Testis (tissue), 2 donors: ENCODE results near the gene MAP3K3.

Source experiments
- POLR2A ChIP-seq: fragments of 450-650 bp; IDR thresholded peaks from one replicate; pipeline ENCODE4 v1.6.1; 2017; ENCODE audit warnings: antibody characterized with exemption, mild to moderate bottlenecking, moderate library complexity
- TF ChIP-seq, protein P1 (sequence below), 3 experiments: fragments of 450-650 bp in 2 of 3; fragments of 200-600 bp in 1 of 3; sonication (generic) in 1 of 3; IDR thresholded peaks; one replicate each; pipeline ENCODE4 v1.5.1; 2016 to 2019; ENCODE audit warnings: antibody characterized with exemption in 3 of 3, mild to moderate bottlenecking in 2 of 3, moderate library complexity in 1 of 3

DNA sequence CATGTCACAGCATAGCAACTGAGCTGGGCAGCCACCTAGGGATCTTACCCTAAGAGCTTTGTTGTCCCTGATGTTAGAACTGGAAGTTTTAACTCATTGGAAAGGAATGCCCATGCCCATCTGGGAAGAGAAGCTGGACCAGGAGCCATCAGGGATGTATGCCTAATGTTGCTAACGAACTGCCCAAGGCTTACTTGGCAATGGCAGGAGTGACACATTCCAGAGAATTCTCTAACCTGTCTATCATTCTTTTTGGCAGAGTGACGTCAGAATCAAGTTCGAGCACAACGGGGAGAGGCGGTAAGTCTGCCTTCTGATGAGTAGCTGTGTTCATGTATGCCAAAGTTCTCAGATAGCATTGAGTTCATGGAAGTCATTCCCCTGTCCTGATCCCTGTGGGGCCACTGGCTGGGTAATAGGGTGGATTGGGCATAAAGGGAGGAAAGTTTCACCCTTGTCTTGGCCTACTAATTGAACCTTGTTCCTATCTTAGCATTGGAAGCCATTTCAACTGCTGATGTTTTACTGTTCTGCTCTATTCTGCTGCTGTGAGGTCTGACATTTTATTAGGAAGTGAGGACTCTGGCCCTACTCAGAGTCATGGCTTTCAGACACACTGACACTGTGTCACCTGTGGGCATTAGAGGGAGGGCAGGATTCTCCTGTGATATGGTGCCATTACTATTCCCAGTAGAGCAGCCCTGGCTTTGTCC, 23.7 kb downstream of the MAP3K3 start:
- TF ChIP-seq, protein P1, sequence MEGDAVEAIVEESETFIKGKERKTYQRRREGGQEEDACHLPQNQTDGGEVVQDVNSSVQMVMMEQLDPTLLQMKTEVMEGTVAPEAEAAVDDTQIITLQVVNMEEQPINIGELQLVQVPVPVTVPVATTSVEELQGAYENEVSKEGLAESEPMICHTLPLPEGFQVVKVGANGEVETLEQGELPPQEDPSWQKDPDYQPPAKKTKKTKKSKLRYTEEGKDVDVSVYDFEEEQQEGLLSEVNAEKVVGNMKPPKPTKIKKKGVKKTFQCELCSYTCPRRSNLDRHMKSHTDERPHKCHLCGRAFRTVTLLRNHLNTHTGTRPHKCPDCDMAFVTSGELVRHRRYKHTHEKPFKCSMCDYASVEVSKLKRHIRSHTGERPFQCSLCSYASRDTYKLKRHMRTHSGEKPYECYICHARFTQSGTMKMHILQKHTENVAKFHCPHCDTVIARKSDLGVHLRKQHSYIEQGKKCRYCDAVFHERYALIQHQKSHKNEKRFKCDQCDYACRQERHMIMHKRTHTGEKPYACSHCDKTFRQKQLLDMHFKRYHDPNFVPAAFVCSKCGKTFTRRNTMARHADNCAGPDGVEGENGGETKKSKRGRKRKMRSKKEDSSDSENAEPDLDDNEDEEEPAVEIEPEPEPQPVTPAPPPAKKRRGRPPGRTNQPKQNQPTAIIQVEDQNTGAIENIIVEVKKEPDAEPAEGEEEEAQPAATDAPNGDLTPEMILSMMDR (IDR thresholded peaks at IDR 0.05), result no peak
- TF ChIP-seq POLR2A, result no peak
